ENCODE results near the gene TGFBR3. TPM values are rescaled to one million over a fixed set of nuclear protein-coding genes. Genes with fewer than 3 reads are reported as not detected.

Gene TGFBR3
- total and polyA plus RNA-seq, 9 of the 15 experiments (the other 6 are each of a cell fraction or from before 2014, with no cell fraction given) = 3.6 to 32.4 (median 15.6) TPM

DNA sequence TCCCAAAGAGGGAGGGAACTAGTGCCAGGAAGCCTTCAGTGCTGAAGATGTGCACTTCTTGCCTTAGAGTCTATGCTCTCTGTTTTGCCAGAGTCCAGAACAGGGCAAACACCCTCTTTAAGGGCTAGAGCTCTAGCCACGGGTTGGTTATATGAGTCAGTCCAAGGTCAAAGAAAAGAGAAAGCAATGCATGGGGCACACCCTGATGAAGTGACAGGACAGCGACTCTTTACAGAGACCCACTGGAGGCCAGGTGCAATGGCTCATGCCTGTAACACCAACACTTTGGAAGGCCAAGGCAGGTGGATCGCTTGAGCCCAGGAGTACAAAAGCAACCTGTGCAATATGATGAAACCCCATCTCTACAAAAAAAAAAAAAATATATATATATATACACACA is 86.1 kb downstream of the TGFBR3 start:
- Histone ChIP-seq H3K9ac (ENCODE audit: insufficient read depth in 1 of 2, low read depth in 2 of 2, low read length in 2 of 2) (no peak overlapping the region), H3K4me3 (no peak overlapping the region), H3K79me2 (ENCODE audit: control insufficient read depth, insufficient read depth, low read length) (peaks cover 12% of the 10 kb centered on the region; the same call in 1 of the 3 replicates), H3K27me3 (ENCODE audit: control insufficient read depth in 2 of 2, insufficient read depth in 2 of 2, low read length in 2 of 2) (no peaks in the 10 kb centered on the region), H3K4me2 (ENCODE audit: insufficient read depth, low read length) (no peak overlapping the region), H3K9me3 (replicated peaks; ENCODE audit: control insufficient read depth, insufficient read depth, low read depth, low read length) (no peaks in the 10 kb centered on the region), H4K20me1 (replicated peaks; ENCODE audit: control insufficient read depth, insufficient read depth, low read length) (peaks cover 9% of the 10 kb centered on the region; the same call in 1 of the 2 replicates), H3K4me1 (replicated peaks in 1 of 2; ENCODE audit: control insufficient read depth in 2 of 2, insufficient read depth in 2 of 2, low read length in 2 of 2) (peaks cover 22 to 29% of the 10 kb centered on the region in 2 experiments), H2AFZ (ENCODE audit: low read depth, low read length) (no peak overlapping the region), H3K9me1 (ENCODE audit: control insufficient read depth, insufficient read depth, low read length) (no peaks in the 10 kb centered on the region), H3K36me3 (ENCODE audit: control insufficient read depth, insufficient read depth, low read length) (peaks cover 7% of the 10 kb centered on the region; the same call in 2 of the 3 replicates), H3K27ac (ENCODE audit: extremely low read depth, low read depth, low read length) (no peak overlapping the region)
- BruUV-seq (replicated peaks) = no TSS peak
- whole genome bisulfite sequencing (ENCODE audit: insufficient coverage, low coverage, missing lambda C conversion rate) = 79% methylated on average over 3 of the region's 3 CpGs
- POLR2A ChIA-PET = interaction anchor here (0.9 kb wide), 1 partner anchor 10 kb away, joined by 3 read pairs; no protein-coding TSS in a partner anchor
- DNase-seq (ENCODE audit: extremely low read depth in 1 of 4, low spot score in 3 of 4) = no peak
- TF ChIP-seq L3MBTL2 (IDR thresholded peaks at IDR 0.05) = no peak
- TF ChIP-seq ZNF707 (CRISPR knock-in tag; conservative IDR thresholded peaks at IDR 0.05) = no peak
- no peak for TF ChIP-seq KAT2B (IDR thresholded peaks at IDR 0.05; ENCODE audit: low read depth, low read length)
- no peak for TF ChIP-seq HNRNPK (IDR thresholded peaks at IDR 0.05; ENCODE audit: low read depth, low read length, poor library complexity, severe bottlenecking)
- TF ChIP-seq ZNF347 (CRISPR knock-in tag; IDR thresholded peaks at IDR 0.05; ENCODE audit: low read depth) = no peak
- TF ChIP-seq ZNF57 (CRISPR knock-in tag; IDR thresholded peaks at IDR 0.05) = no peak
- no peak for TF ChIP-seq FOXM1 (IDR thresholded peaks at IDR 0.05; ENCODE audit: low read depth)
- no peak for TF ChIP-seq FOXM1 (CRISPR knock-in tag; IDR thresholded peaks at IDR 0.05; ENCODE audit: low read depth)
- no peak for TF ChIP-seq CEBPB (tag; IDR thresholded peaks at IDR 0.05)
- no peak for TF ChIP-seq ZNF507 (tag; conservative IDR thresholded peaks at IDR 0.05)
- TF ChIP-seq PRMT5 (CRISPR knock-in tag; IDR thresholded peaks at IDR 0.05) = no peak
- no peak for TF ChIP-seq MAFF (IDR thresholded peaks at IDR 0.05; ENCODE audit: low read length)
- TF ChIP-seq ETV5 (CRISPR knock-in tag; IDR thresholded peaks at IDR 0.05; ENCODE audit: low read depth) = no peak
- TF ChIP-seq TBL1XR1 (IDR thresholded peaks at IDR 0.05; ENCODE audit: low read length in 2 of 2) = no peak
- TF ChIP-seq RHOXF2B (CRISPR knock-in tag; conservative IDR thresholded peaks at IDR 0.05) = no peak
- no peak for TF ChIP-seq RFX1 (IDR thresholded peaks at IDR 0.05)
- no peak for TF ChIP-seq DNMT1 (IDR thresholded peaks at IDR 0.05)
- FAIRE-seq = no peak
- CTCF ChIA-PET (ENCODE audit: low intra/inter-chr PET ratio) = no interaction called here
- ATAC-seq = no peak
- intact Hi-C loops (cut with micrococcal nuclease) = loop anchor here (5.0 kb wide), 4 partner anchors 83 to 183 kb away; partner anchors contain the start of gene TGFBR3
- in situ Hi-C loops (cut with MboI) = no loop called here
